Left ventricle myocardium inferior (tissue), 1 donor: ENCODE measurements around the gene USP12. TPM values are rescaled to one million over a fixed set of nuclear protein-coding genes. Genes with fewer than 3 reads are reported as not detected.
A peak's percentile ranks its signal among the peaks of the same experiment; 100 is the strongest.

Source experiments
- DNase-seq: peaks from one replicate; pipeline ENCODE4 v3.0.0-alpha.2; 2020
- H3K27ac ChIP-seq: fragments of 200-600 bp; replicated peaks from 2 replicates; pipeline ENCODE4 v1.8.0; 2021
- H3K27me3 ChIP-seq: fragments of 200-600 bp; 2 replicates; pipeline ENCODE4 v1.8.0; 2021; ENCODE audit warnings: low read depth
- H3K36me3 ChIP-seq: fragments of 200-600 bp; 2 replicates; pipeline ENCODE4 v1.8.0; 2021
- H3K4me1 ChIP-seq: fragments of 200-600 bp; 2 replicates; pipeline ENCODE4 v1.8.0; 2021
- H3K4me3 ChIP-seq: fragments of 200-600 bp; 2 replicates; pipeline ENCODE4 v1.8.0; 2021; ENCODE audit warnings: mild to moderate bottlenecking, moderate library complexity
- H3K9me3 ChIP-seq: fragments of 200-600 bp; replicated peaks from 2 replicates; pipeline ENCODE4 v1.8.0; 2021
- CTCF ChIP-seq: fragments of 200-600 bp; IDR thresholded peaks from 2 replicates; pipeline ENCODE4 v1.8.0; 2021; ENCODE audit warnings: antibody characterized with exemption, mild to moderate bottlenecking, borderline replicate concordance
- intact Hi-C: fragments of 100-400 bp; cut with micrococcal nuclease; formaldehyde crosslinking; loops from one replicate; pipeline ENCODE4 v1.11.0; 2022
- total RNA-seq: library from RNA; stranded (reverse); fragmentation: NEBNext Ultra II Directional; extraction: Animal tissue kit (Norgen Biotek cat#: 25700); gene quantifications from one replicate; pipeline ENCODE4 v1.2.1, GENCODE V29; 2021
- donor health status: DM: no; HTN: yes; CAD: no; lungs with severe emphysema.

USP12 gene
- total RNA-seq, 1 donor from 2014 or later, result 16.8 TPM

- Histone ChIP-seq H3K27ac (peak overlapping the region; percentile 34), H3K4me1 (peaks cover 67% of the 10 kb centered on the region), H3K4me3 (no peak overlapping the region), H3K27me3 (no peaks in the 10 kb centered on the region), H3K9me3 (no peaks in the 10 kb centered on the region), H3K36me3 (no peaks in the 10 kb centered on the region)
- intact Hi-C loops, result no loop called here
- no peak for DNase-seq
- TF ChIP-seq CTCF, result no peak
These were observed 3.5 kb downstream of the USP12 start for GRCh38 chr13:27168086-27168485.

GRCh38 chr13:27166313-27166712 lies 5.3 kb downstream of the USP12 start:
- Histone ChIP-seq H3K9me3 (no peaks in the 10 kb centered on the region), H3K36me3 (no peaks in the 10 kb centered on the region), H3K4me3 (no peak overlapping the region), H3K27ac (no peak overlapping the region), H3K4me1 (peaks cover 71% of the 10 kb centered on the region), H3K27me3 (no peaks in the 10 kb centered on the region)
- DNase-seq, result no peak
- no peak for TF ChIP-seq CTCF
- intact Hi-C loops, result no loop called here

- no peaks in the 10 kb centered on the region for H3K36me3 ChIP-seq
- H3K4me3 ChIP-seq, result no peak overlapping the region
- no peak for DNase-seq
- TF ChIP-seq CTCF, result no peak
- intact Hi-C loops, result no loop called here
- no peak overlapping the region for H3K27ac ChIP-seq
- H3K27me3 ChIP-seq, result no peaks in the 10 kb centered on the region
- H3K9me3 ChIP-seq, result no peaks in the 10 kb centered on the region
- H3K4me1 ChIP-seq, result peaks cover 33% of the 10 kb centered on the region
These were observed 9.6 kb downstream of the USP12 start for GRCh38 chr13:27161980-27162379.

- Histone ChIP-seq H3K4me1 (peaks cover 27% of the 10 kb centered on the region), H3K27me3 (no peaks in the 10 kb centered on the region), H3K9me3 (peaks cover 4% of the 10 kb centered on the region), H3K36me3 (peaks cover 3% of the 10 kb centered on the region), H3K27ac (no peak overlapping the region), H3K4me3 (no peak overlapping the region)
- no peak for DNase-seq
- no peak for TF ChIP-seq CTCF
- intact Hi-C loops, result no loop called here
These were observed 10.2 kb downstream of the USP12 start for GRCh38 chr13:27161423-27161822.

- Histone ChIP-seq H3K4me1 (peaks cover 21% of the 10 kb centered on the region), H3K27ac (no peak overlapping the region), H3K36me3 (peaks cover 4% of the 10 kb centered on the region), H3K4me3 (no peak overlapping the region), H3K27me3 (no peaks in the 10 kb centered on the region), H3K9me3 (peaks cover 10% of the 10 kb centered on the region)
- intact Hi-C loops, result no loop called here
- no peak for DNase-seq
- TF ChIP-seq CTCF, result no peak
These were observed 10.8 kb downstream of the USP12 start for GRCh38 chr13:27160657-27161295.
